Neural progenitor cell (in vitro differentiated cells): ENCODE data around the gene ESPNL.
"Not testable (repeated sequence)": the region's sequence is repeated elsewhere in the genome, so short reads cannot be mapped to it uniquely, and the experiment has no call there.

ENCODE experiments used
- CTCF ChIP-seq: fragments of 200-600 bp; sonication (generic); IDR thresholded peaks from 2 replicates; pipeline ENCODE4 v1.5.1; 2017; ENCODE audit warnings: antibody characterized with exemption, mild to moderate bottlenecking
- EZH2 ChIP-seq: fragments of 200-600 bp; sonication (generic); IDR thresholded peaks from 2 replicates; pipeline ENCODE4 v1.6.1; 2017; ENCODE audit warnings: antibody characterized with exemption, mild to moderate bottlenecking, moderate library complexity

- TF ChIP-seq CTCF, EZH2: not testable (repeated sequence)
Measured at GRCh38 chr2:238171072-238171431, 70.9 kb downstream of the ESPNL start.
